HepG2 (cell line): Measurements from ENCODE around the gene HSPB2. TPM values are rescaled to one million over a fixed set of nuclear protein-coding genes. Genes with fewer than 3 reads are reported as not detected.

Experiments used
- ADNP ChIP-seq: sonication (generic); formaldehyde crosslinking; IDR thresholded peaks from 2 replicates; pipeline ENCODE4 v1.4.0; 2020; ENCODE audit warnings: missing genetic modification reagents
- FOXM1 ChIP-seq: sonication (generic); formaldehyde crosslinking; IDR thresholded peaks from 2 replicates; pipeline ENCODE4 v1.5.0; 2020; ENCODE audit warnings: missing genetic modification reagents
- HES4 ChIP-seq: sonication (generic); formaldehyde crosslinking; IDR thresholded peaks from 2 replicates; pipeline ENCODE4 v1.9.0; 2021; ENCODE audit warnings: mild to moderate bottlenecking, missing genetic modification reagents, borderline replicate concordance
- MAFG ChIP-seq: sonication (generic); formaldehyde crosslinking; IDR thresholded peaks from 2 replicates; pipeline ENCODE4 v1.5.1; 2020; ENCODE audit warnings: mild to moderate bottlenecking, missing genetic modification reagents
- NFE2 ChIP-seq: sonication (generic); formaldehyde crosslinking; IDR thresholded peaks from 2 replicates; pipeline ENCODE4 v1.4.0; 2020; ENCODE audit warnings: missing genetic modification reagents
- NFKB2 ChIP-seq: sonication (generic); formaldehyde crosslinking; IDR thresholded peaks from 2 replicates; pipeline ENCODE4 v1.4.0; 2020; ENCODE audit warnings: missing genetic modification reagents, borderline replicate concordance
- NFYC ChIP-seq: IDR thresholded peaks from 2 replicates; pipeline ENCODE4 v1.6.1; 2016; ENCODE audit warnings: missing genetic modification reagents, missing compliant biosample characterization
- POGZ ChIP-seq: sonication (generic); formaldehyde crosslinking; IDR thresholded peaks from 2 replicates; pipeline ENCODE4 v1.4.0; 2020; ENCODE audit warnings: mild to moderate bottlenecking, missing genetic modification reagents
- TEAD3 ChIP-seq: optimal IDR thresholded peaks from 2 replicates; pipeline ENCODE3; 2016; ENCODE audit warnings: borderline replicate concordance
- TGIF2 ChIP-seq: IDR thresholded peaks from 2 replicates; pipeline ENCODE4 v1.6.1; 2016; ENCODE audit warnings: control low read depth, missing compliant biosample characterization
- ZBTB8A ChIP-seq: sonication (generic); formaldehyde crosslinking; IDR thresholded peaks from 2 replicates; pipeline ENCODE4 v1.4.0; 2020; ENCODE audit warnings: mild to moderate bottlenecking, low read depth, missing genetic modification reagents, borderline replicate concordance
- ZNF274 ChIP-seq: sonication (generic); formaldehyde crosslinking; IDR thresholded peaks from 2 replicates; pipeline ENCODE4 v1.5.1; 2020; ENCODE audit warnings: mild to moderate bottlenecking, missing genetic modification reagents
- ZNF343 ChIP-seq: sonication (generic); formaldehyde crosslinking; IDR thresholded peaks from 2 replicates; pipeline ENCODE4 v1.4.0; 2020; ENCODE audit warnings: mild to moderate bottlenecking, missing genetic modification reagents
- ZNF451 ChIP-seq: sonication (generic); formaldehyde crosslinking; IDR thresholded peaks from 2 replicates; pipeline ENCODE4 v1.5.0; 2020; ENCODE audit warnings: mild to moderate bottlenecking, missing genetic modification reagents
- ZNF484 ChIP-seq: sonication (generic); formaldehyde crosslinking; IDR thresholded peaks from 2 replicates; pipeline ENCODE4 v1.5.1; 2020; ENCODE audit warnings: mild to moderate bottlenecking, low read depth, missing genetic modification reagents, borderline replicate concordance
- ZNF564 ChIP-seq: sonication (generic); formaldehyde crosslinking; IDR thresholded peaks from 2 replicates; pipeline ENCODE4 v1.8.1; 2023; ENCODE audit warnings: mild to moderate bottlenecking, missing genetic modification reagents
- ZNF7 ChIP-seq: IDR thresholded peaks from 2 replicates; pipeline ENCODE4 v1.6.1; 2016; ENCODE audit warnings: missing biosample characterization, missing genetic modification reagents
- ZNF772 ChIP-seq: sonication (generic); formaldehyde crosslinking; IDR thresholded peaks from 2 replicates; pipeline ENCODE4 v1.5.0; 2020; ENCODE audit warnings: mild to moderate bottlenecking, missing genetic modification reagents
- ZNF883 ChIP-seq: sonication (generic); formaldehyde crosslinking; IDR thresholded peaks from 2 replicates; pipeline ENCODE4 v1.5.1; 2020; ENCODE audit warnings: mild to moderate bottlenecking, missing genetic modification reagents; ENCODE audit errors: not compliant biosample characterization
- polyA plus RNA-seq, 8 experiments: library from polyadenylated mRNA; depleted of rRNA in 3 of 8; stranded (reverse) in 7 of 8; unstranded in 1 of 8; fragments of >200 nt; fragmentation: Illumina TruSeq in 4 of 8; extraction: Trizol in 4 of 8; gene quantifications; 2 replicates each; pipeline versions ENCODE4 v1.2.1 to v1.2.3, GENCODE V29; 2011 to 2016; ENCODE audit warnings: low read depth in 4 of 8, missing spikeins in 1 of 8, mixed read lengths in 1 of 8; ENCODE audit not compliant: insufficient read depth in 1 of 8
- total RNA-seq, 5 experiments: library from RNA; depleted of rRNA; stranded (reverse); fragments of >200 nt; fragmentation: Illumina TruSeq; extraction: Trizol; gene quantifications; 2 replicates each; pipeline ENCODE4 v1.2.3, GENCODE V29; 2016; ENCODE audit warnings: low read depth in 1 of 5
- TF ChIP-seq, protein P1 (sequence below): sonication (generic); formaldehyde crosslinking; IDR thresholded peaks from 2 replicates; pipeline ENCODE4 v1.4.0; 2020; ENCODE audit warnings: missing genetic modification reagents
- TF ChIP-seq, protein P2 (sequence below), 2 experiments: fragments of 450-650 bp in 1 of 2; sonication (generic) in 1 of 2; formaldehyde crosslinking in 1 of 2; IDR thresholded peaks; 2 replicates each; pipeline versions ENCODE4 v1.6.1 to v1.8.0; 2016 to 2022; ENCODE audit warnings: antibody characterized with exemption in 1 of 2, mild to moderate bottlenecking in 1 of 2, missing genetic modification reagents in 1 of 2

Gene HSPB2
- total and polyA plus RNA-seq, 2 of the 13 experiments (the other 11 are each of a cell fraction or from before 2014, with no cell fraction given): 0.04 TPM; not detected in 1

DNA sequence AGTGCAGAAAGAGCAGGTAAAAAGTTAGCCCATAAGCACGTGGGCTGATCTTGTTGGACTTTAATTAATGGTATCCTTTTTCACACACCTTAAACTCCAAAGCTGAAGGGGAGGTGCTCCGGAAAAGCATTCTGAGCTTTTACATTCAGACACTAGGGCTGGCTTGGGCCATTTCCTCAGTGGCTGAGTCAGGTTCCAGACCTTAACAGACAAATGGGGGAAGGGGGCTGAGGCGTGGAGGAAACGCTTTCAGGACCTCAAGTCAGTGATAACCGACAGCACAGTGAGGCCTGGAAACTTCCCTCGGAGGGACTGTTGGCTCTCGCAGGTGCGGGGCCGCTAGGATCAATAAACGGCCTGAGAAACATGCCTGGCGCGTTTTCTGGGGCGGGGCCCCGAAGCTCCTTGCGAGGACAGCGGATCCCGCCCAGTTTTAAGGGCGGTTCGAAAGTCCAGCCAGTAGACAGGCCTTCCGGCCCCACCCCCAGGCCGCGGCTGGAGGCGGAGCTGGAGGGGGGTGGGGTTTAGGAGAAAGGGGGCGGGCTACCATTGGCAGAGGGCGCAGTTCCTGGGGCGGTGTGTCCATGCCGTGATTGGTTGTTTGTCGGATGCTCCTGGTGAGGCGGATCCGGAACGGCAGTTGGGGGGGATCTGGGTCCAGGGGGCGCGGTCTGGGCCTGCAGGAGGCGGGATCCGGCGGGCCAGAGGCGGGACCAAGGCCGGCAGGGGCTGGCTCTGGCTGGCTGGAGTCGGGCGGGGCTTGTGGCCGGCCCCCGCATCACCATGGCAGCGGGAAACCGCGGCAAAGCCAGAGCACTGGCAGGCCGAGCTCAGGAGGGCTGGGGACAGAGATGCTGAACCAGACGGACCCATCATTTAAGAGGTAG lies 14.2 kb downstream of the HSPB2 start (continued):
- TF ChIP-seq, protein P1, sequence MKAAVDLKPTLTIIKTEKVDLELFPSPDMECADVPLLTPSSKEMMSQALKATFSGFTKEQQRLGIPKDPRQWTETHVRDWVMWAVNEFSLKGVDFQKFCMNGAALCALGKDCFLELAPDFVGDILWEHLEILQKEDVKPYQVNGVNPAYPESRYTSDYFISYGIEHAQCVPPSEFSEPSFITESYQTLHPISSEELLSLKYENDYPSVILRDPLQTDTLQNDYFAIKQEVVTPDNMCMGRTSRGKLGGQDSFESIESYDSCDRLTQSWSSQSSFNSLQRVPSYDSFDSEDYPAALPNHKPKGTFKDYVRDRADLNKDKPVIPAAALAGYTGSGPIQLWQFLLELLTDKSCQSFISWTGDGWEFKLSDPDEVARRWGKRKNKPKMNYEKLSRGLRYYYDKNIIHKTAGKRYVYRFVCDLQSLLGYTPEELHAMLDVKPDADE (CRISPR knock-in tag): no peak
- TF ChIP-seq, protein P2, sequence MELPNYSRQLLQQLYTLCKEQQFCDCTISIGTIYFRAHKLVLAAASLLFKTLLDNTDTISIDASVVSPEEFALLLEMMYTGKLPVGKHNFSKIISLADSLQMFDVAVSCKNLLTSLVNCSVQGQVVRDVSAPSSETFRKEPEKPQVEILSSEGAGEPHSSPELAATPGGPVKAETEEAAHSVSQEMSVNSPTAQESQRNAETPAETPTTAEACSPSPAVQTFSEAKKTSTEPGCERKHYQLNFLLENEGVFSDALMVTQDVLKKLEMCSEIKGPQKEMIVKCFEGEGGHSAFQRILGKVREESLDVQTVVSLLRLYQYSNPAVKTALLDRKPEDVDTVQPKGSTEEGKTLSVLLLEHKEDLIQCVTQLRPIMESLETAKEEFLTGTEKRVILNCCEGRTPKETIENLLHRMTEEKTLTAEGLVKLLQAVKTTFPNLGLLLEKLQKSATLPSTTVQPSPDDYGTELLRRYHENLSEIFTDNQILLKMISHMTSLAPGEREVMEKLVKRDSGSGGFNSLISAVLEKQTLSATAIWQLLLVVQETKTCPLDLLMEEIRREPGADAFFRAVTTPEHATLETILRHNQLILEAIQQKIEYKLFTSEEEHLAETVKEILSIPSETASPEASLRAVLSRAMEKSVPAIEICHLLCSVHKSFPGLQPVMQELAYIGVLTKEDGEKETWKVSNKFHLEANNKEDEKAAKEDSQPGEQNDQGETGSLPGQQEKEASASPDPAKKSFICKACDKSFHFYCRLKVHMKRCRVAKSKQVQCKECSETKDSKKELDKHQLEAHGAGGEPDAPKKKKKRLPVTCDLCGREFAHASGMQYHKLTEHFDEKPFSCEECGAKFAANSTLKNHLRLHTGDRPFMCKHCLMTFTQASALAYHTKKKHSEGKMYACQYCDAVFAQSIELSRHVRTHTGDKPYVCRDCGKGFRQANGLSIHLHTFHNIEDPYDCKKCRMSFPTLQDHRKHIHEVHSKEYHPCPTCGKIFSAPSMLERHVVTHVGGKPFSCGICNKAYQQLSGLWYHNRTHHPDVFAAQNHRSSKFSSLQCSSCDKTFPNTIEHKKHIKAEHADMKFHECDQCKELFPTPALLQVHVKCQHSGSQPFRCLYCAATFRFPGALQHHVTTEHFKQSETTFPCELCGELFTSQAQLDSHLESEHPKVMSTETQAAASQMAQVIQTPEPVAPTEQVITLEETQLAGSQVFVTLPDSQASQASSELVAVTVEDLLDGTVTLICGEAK (IDR thresholded peaks at IDR 0.05): no peak
- TF ChIP-seq, protein P2 (CRISPR knock-in tag; IDR thresholded peaks at IDR 0.05): peak; percentile 73
- TF ChIP-seq ZNF274 (CRISPR knock-in tag) (peak; percentile 68; the same call in 1 of the 2 replicates), NFKB2 (CRISPR knock-in tag) (peak; percentile 81; the same call in 1 of the 2 replicates), NFYC (CRISPR knock-in tag) (peak; percentile 75), MAFG (CRISPR knock-in tag) (no peak), ZNF451 (no peak), ZNF343 (CRISPR knock-in tag) (no peak), ZNF772 (CRISPR knock-in tag) (peak; percentile 58; the same call in 1 of the 2 replicates), TEAD3 (CRISPR knock-in tag) (no peak), TGIF2 (peak; percentile 25; the same call in 1 of the 2 replicates), ZNF7 (CRISPR knock-in tag) (no peak), ZBTB8A (CRISPR knock-in tag) (no peak), NFE2 (CRISPR knock-in tag) (no peak), ZNF564 (no peak), FOXM1 (CRISPR knock-in tag) (no peak), ADNP (CRISPR knock-in tag) (no peak), HES4 (CRISPR knock-in tag) (peak; percentile 55; the same call in 1 of the 2 replicates), ZNF883 (CRISPR knock-in tag) (no peak), ZNF484 (no peak), POGZ (no peak)
